ENCODE results near the gene STK33. TPM values are rescaled to one million over a fixed set of nuclear protein-coding genes. Genes with fewer than 3 reads are reported as not detected.

STK33 gene
- total and polyA plus RNA-seq, 2 of the 13 experiments (the other 11 are each of a cell fraction or from before 2014, with no cell fraction given) = 2.7 to 12.6 TPM

- TF ChIP-seq ZNF142 (CRISPR knock-in tag; IDR thresholded peaks at IDR 0.05) (0 out of 2 replicates have a peak, but pooled peaks have one; percentile 22), ZNF230 (CRISPR knock-in tag; IDR thresholded peaks at IDR 0.05) (peak; percentile 72; the same call in 1 of the 2 replicates), HNF4G (IDR thresholded peaks at IDR 0.05; ENCODE audit: borderline replicate concordance, low read depth, low read length) (no peak), HNF4G (CRISPR knock-in tag; IDR thresholded peaks at IDR 0.05; ENCODE audit: borderline replicate concordance, low read depth) (no peak), ZNF205 (CRISPR knock-in tag; IDR thresholded peaks at IDR 0.05) (peak; percentile 83), ZNF652 (CRISPR knock-in tag; IDR thresholded peaks at IDR 0.05; ENCODE audit: borderline replicate concordance, low read depth) (no peak), SRSF4 (IDR thresholded peaks at IDR 0.05; ENCODE audit: low read depth, low read length, poor library complexity, severe bottlenecking) (no peak), KLF12 (CRISPR knock-in tag; IDR thresholded peaks at IDR 0.05; ENCODE audit: borderline replicate concordance) (no peak), NR2F2 (IDR thresholded peaks at IDR 0.05; ENCODE audit: borderline replicate concordance, low read depth) (no peak), MTA1 (CRISPR knock-in tag; IDR thresholded peaks at IDR 0.05; ENCODE audit: borderline replicate concordance) (no peak), ZNF263 (CRISPR knock-in tag; IDR thresholded peaks at IDR 0.05) (no peak), PBX3 (CRISPR knock-in tag; IDR thresholded peaks at IDR 0.05; ENCODE audit: borderline replicate concordance) (no peak), DDIT3 (CRISPR knock-in tag; IDR thresholded peaks at IDR 0.05) (no peak), CBX5 (CRISPR knock-in tag; IDR thresholded peaks at IDR 0.05; ENCODE audit: borderline replicate concordance) (no peak)
- TF ChIP-seq, protein P1, sequence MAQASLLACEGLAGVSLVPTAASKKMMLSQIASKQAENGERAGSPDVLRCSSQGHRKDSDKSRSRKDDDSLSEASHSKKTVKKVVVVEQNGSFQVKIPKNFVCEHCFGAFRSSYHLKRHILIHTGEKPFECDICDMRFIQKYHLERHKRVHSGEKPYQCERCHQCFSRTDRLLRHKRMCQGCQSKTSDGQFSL (CRISPR knock-in tag; IDR thresholded peaks at IDR 0.05) = no peak
- TF ChIP-seq, protein P2, sequence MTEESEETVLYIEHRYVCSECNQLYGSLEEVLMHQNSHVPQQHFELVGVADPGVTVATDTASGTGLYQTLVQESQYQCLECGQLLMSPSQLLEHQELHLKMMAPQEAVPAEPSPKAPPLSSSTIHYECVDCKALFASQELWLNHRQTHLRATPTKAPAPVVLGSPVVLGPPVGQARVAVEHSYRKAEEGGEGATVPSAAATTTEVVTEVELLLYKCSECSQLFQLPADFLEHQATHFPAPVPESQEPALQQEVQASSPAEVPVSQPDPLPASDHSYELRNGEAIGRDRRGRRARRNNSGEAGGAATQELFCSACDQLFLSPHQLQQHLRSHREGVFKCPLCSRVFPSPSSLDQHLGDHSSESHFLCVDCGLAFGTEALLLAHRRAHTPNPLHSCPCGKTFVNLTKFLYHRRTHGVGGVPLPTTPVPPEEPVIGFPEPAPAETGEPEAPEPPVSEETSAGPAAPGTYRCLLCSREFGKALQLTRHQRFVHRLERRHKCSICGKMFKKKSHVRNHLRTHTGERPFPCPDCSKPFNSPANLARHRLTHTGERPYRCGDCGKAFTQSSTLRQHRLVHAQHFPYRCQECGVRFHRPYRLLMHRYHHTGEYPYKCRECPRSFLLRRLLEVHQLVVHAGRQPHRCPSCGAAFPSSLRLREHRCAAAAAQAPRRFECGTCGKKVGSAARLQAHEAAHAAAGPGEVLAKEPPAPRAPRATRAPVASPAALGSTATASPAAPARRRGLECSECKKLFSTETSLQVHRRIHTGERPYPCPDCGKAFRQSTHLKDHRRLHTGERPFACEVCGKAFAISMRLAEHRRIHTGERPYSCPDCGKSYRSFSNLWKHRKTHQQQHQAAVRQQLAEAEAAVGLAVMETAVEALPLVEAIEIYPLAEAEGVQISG (CRISPR knock-in tag; IDR thresholded peaks at IDR 0.05) = peak; percentile 66
Observed at GRCh38 chr11:8593935-8594909, at the start of gene STK33 (continued).
